ENCODE results near the gene PADI1.

DNA sequence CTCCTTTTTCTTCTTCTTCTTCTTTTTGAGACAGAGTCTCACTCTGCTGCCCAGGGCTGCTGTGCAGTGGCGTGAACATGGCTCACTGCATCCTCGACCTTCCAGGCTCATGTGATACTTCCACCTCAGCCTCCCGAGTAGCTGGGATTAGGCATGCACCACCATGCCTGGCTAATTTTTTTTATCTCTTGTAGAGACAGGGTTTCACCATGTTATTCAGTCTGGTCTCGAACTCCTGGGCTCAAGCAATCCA lies 13.0 kb upstream of the PADI1 start:
- no peak for TF ChIP-seq CTBP1 (IDR thresholded peaks at IDR 0.05; ENCODE audit: borderline replicate concordance)
- no peak for TF ChIP-seq SP1 (IDR thresholded peaks at IDR 0.05)
- no peak for TF ChIP-seq SUZ12 (IDR thresholded peaks at IDR 0.05)
- TF ChIP-seq ELF4 (IDR thresholded peaks at IDR 0.05): no peak
- no peak for TF ChIP-seq FOXM1 (IDR thresholded peaks at IDR 0.05; ENCODE audit: borderline replicate concordance)
- no peak for TF ChIP-seq ARNT (IDR thresholded peaks at IDR 0.05)
- TF ChIP-seq LEF1 (IDR thresholded peaks at IDR 0.05; ENCODE audit: borderline replicate concordance): no peak
- no peak for TF ChIP-seq NFRKB (IDR thresholded peaks at IDR 0.05)
- TF ChIP-seq HDGF (IDR thresholded peaks at IDR 0.05; ENCODE audit: borderline replicate concordance): no peak
- no peak for TF ChIP-seq BHLHE40 (IDR thresholded peaks at IDR 0.05; ENCODE audit: borderline replicate concordance)
